AG09309 (cell line): ENCODE measurements around the gene MICU1.

ENCODE experiments used
- DNase-seq: peaks from one replicate; pipeline ENCODE4 v3.0.0-alpha.2; 2010; ENCODE audit warnings: low read depth
- H3K4me3 ChIP-seq: 2 replicates; pipeline ENCODE4 v1.5.1; 2011; ENCODE audit warnings: mild to moderate bottlenecking, low read depth, low read length, moderate library complexity; ENCODE audit not compliant: control insufficient read depth
- TF ChIP-seq, protein P1 (sequence below): IDR thresholded peaks from 2 replicates; pipeline ENCODE4 v1.5.1; 2011; ENCODE audit warnings: mild to moderate bottlenecking, low read depth, low read length, inconsistent platforms; ENCODE audit not compliant: insufficient read depth, control insufficient read depth; ENCODE audit errors: missing control alignments

Gene MICU1

GRCh38 chr10:72610466-72610865, 15.4 kb downstream of the MICU1 start:
- TF ChIP-seq, protein P1, sequence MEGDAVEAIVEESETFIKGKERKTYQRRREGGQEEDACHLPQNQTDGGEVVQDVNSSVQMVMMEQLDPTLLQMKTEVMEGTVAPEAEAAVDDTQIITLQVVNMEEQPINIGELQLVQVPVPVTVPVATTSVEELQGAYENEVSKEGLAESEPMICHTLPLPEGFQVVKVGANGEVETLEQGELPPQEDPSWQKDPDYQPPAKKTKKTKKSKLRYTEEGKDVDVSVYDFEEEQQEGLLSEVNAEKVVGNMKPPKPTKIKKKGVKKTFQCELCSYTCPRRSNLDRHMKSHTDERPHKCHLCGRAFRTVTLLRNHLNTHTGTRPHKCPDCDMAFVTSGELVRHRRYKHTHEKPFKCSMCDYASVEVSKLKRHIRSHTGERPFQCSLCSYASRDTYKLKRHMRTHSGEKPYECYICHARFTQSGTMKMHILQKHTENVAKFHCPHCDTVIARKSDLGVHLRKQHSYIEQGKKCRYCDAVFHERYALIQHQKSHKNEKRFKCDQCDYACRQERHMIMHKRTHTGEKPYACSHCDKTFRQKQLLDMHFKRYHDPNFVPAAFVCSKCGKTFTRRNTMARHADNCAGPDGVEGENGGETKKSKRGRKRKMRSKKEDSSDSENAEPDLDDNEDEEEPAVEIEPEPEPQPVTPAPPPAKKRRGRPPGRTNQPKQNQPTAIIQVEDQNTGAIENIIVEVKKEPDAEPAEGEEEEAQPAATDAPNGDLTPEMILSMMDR = no peak
- DNase-seq = no peak
- no peak overlapping the region for H3K4me3 ChIP-seq

DNA sequence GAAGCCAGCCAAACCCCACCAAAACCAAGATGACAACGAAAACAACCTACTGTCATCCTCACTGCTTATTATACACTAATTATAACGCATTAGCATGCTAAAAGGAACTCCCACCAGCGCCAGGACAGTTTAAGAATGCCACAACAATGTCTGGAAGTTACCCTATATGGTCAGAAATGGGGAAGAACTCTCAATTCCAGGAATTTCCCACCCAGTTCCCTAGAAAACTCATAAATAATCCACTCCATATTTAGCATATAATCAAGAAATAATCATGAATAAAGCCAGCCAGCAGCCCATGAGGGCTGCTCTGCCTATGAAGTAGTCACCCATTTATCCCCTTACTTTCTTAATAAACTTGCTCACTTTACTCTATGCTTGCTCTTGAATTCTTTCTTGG, 20.8 kb downstream of the MICU1 start:
- DNase-seq = no peak
- TF ChIP-seq, protein P1 = no peak
- no peak overlapping the region for H3K4me3 ChIP-seq

DNA sequence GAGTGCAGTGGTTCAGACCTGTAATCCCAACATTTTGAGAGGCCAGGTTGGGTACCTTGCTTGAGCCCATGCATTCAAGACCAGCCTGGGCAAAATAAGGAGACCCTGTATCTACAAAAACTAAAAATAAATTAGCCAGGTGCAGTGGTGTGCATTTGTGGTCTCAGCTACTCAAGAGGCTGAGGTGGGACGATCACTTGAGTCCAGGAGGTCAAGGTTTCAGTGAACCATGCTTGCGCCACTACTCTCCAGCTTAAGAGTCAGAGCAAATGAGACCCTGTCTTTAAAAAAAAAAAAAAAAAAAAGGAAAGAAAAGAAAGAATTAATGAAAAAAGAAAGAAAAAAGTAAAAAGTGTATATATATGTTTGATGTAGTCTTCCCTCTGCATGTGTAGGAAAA, 24.7 kb downstream of the MICU1 start:
- TF ChIP-seq, protein P1 = no peak
- no peak overlapping the region for H3K4me3 ChIP-seq
- no peak for DNase-seq

DNA sequence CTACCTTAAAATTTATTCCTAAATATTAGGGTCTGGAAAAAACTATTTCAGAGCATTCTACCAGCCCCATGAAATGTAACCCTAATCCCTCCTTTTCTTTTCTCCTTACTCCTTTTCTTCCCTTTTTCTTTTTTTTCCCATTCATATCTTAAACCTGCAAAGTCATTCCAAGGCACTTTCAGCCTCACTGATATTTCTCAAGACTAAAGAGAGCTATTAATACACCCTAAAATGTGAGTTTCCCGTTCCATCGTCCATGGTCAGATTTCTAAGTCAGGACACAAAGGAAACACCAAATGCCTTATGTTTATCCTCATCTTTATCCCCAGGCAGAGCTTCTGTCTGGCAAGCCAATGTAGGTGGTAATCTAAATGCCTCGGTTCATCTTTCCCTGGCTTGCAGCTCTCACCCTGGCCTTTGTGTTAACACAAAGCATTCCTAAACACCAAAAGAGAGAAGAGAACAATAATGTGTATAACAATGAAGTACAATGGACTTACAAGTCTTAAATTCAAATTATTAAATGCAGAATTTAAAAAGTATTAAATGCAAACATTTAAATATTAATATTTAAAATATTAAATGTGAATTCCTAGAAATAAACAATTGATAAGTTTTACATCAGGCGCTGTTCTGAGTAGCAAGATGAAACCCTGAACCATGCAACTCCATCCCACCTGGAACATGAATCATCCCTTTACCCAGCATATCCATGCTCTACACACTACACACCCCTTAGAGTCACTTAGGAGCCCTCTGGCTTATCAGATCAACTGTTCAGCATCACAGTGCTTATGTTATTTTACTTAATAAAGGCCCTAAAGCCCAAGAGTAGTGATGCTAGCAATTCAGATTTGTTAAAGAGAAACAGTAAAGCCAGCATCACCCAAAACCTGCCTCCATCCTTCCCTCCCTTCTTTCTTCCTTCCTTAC, 26.8 kb downstream of the MICU1 start:
- TF ChIP-seq, protein P1 = no peak
- H3K4me3 ChIP-seq = no peak overlapping the region
- DNase-seq = no peak

DNA sequence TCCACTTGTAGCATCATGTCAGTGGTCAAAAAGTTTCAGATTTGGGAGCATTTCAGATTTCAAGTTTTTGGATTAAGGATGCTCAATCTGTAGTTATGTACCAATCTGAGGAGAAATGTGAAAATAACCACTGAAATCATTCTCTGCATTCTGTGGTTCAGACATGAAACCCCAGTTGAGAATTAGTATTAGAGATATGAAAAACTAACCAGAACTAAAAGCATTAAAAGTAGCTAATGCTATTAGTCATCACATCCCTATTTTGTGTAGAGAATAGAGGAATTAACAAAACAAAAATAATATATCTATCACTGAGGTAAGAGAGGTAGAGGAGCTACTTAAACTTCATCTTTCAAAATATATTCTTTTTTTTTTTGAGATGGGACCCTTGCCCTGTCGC, 28.0 kb downstream of the MICU1 start:
- H3K4me3 ChIP-seq = no peak overlapping the region
- TF ChIP-seq, protein P1 = no peak
- no peak for DNase-seq

- DNase-seq = no peak
- TF ChIP-seq, protein P1 = no peak
- H3K4me3 ChIP-seq = no peak overlapping the region
Measured at GRCh38 chr10:72595436-72595835, 30.4 kb downstream of the MICU1 start.
